HepG2 (cell line): Measurements from ENCODE around the gene IRX4. TPM values are rescaled to one million over a fixed set of nuclear protein-coding genes. Genes with fewer than 3 reads are reported as not detected.

Experiments
- CHD4 ChIP-seq: fragments of 200-600 bp; sonication (generic); IDR thresholded peaks from 2 replicates; pipeline ENCODE4 v1.7.0; 2017; ENCODE audit warnings: mild to moderate bottlenecking, low read length, borderline replicate concordance
- DR1 ChIP-seq: sonication (generic); formaldehyde crosslinking; IDR thresholded peaks from 2 replicates; pipeline ENCODE4 v1.8.0; 2021; ENCODE audit warnings: mild to moderate bottlenecking, missing genetic modification reagents, inconsistent platforms
- FLYWCH1 ChIP-seq: sonication (generic); formaldehyde crosslinking; IDR thresholded peaks from 2 replicates; pipeline ENCODE4 v1.8.1; 2023; ENCODE audit warnings: mild to moderate bottlenecking, missing genetic modification reagents
- HNF4G ChIP-seq, 2 experiments: sonication (generic) in 1 of 2; formaldehyde crosslinking in 1 of 2; IDR thresholded peaks; 2 replicates each; pipeline versions ENCODE4 v1.4.0 to v1.6.1; 2011 to 2020; ENCODE audit warnings: borderline replicate concordance in 2 of 2, low read depth in 2 of 2, mild to moderate bottlenecking in 2 of 2, low read length in 1 of 2, missing genetic modification reagents in 1 of 2, moderate library complexity in 1 of 2
- JUND ChIP-seq: sonication (generic); formaldehyde crosslinking; IDR thresholded peaks from 2 replicates; pipeline ENCODE4 v1.8.0; 2022; ENCODE audit warnings: mild to moderate bottlenecking, missing genetic modification reagents
- KLF13 ChIP-seq: sonication (generic); formaldehyde crosslinking; IDR thresholded peaks from 2 replicates; pipeline ENCODE4 v1.4.0; 2020; ENCODE audit warnings: mild to moderate bottlenecking, missing genetic modification reagents
- NCOA1 ChIP-seq: sonication (generic); formaldehyde crosslinking; IDR thresholded peaks from 2 replicates; pipeline ENCODE4 v1.9.0; 2021; ENCODE audit warnings: missing genetic modification reagents
- NCOA5 ChIP-seq: sonication (generic); formaldehyde crosslinking; IDR thresholded peaks from 2 replicates; pipeline ENCODE4 v1.4.0; 2020; ENCODE audit warnings: missing genetic modification reagents
- NR2C2 ChIP-seq: sonication (generic); formaldehyde crosslinking; IDR thresholded peaks from 2 replicates; pipeline ENCODE4 v1.4.0; 2020; ENCODE audit warnings: missing genetic modification reagents, mild to moderate bottlenecking, moderate library complexity, borderline replicate concordance
- REL ChIP-seq: sonication (generic); formaldehyde crosslinking; conservative IDR thresholded peaks from 2 replicates; pipeline ENCODE4 v1.8.0; 2022; ENCODE audit warnings: mild to moderate bottlenecking, missing genetic modification reagents, moderate library complexity
- SCMH1 ChIP-seq: sonication (generic); formaldehyde crosslinking; IDR thresholded peaks from 2 replicates; pipeline ENCODE4 v1.9.0; 2021; ENCODE audit warnings: missing genetic modification reagents, mild to moderate bottlenecking, borderline replicate concordance
- U2AF2 ChIP-seq: fragments of 200-400 bp; formaldehyde crosslinking; IDR thresholded peaks from 2 replicates; pipeline ENCODE4 v1.6.1; 2017; ENCODE audit warnings: low read depth, mild to moderate bottlenecking, low read length
- ZBTB26 ChIP-seq: IDR thresholded peaks from 2 replicates; pipeline ENCODE4 v1.6.1; 2016; ENCODE audit warnings: missing compliant biosample characterization, missing genetic modification reagents, borderline replicate concordance
- ZNF121 ChIP-seq: sonication (generic); formaldehyde crosslinking; IDR thresholded peaks from 2 replicates; pipeline ENCODE4 v1.5.0; 2020; ENCODE audit warnings: mild to moderate bottlenecking, missing genetic modification reagents
- ZNF256 ChIP-seq: sonication (generic); formaldehyde crosslinking; conservative IDR thresholded peaks from 2 replicates; pipeline ENCODE4 v1.4.0; 2020; ENCODE audit warnings: missing genetic modification reagents
- ZNF670 ChIP-seq: sonication (generic); formaldehyde crosslinking; IDR thresholded peaks from 2 replicates; pipeline ENCODE4 v1.8.0; 2022; ENCODE audit warnings: mild to moderate bottlenecking, missing genetic modification reagents, borderline replicate concordance
- polyA plus RNA-seq, 8 experiments: library from polyadenylated mRNA; depleted of rRNA in 3 of 8; stranded (reverse) in 7 of 8; unstranded in 1 of 8; fragments of >200 nt; fragmentation: Illumina TruSeq in 4 of 8; extraction: Trizol in 4 of 8; gene quantifications; 2 replicates each; pipeline versions ENCODE4 v1.2.1 to v1.2.3, GENCODE V29; 2011 to 2016; ENCODE audit warnings: low read depth in 4 of 8, missing spikeins in 1 of 8, mixed read lengths in 1 of 8; ENCODE audit not compliant: insufficient read depth in 1 of 8
- total RNA-seq, 5 experiments: library from RNA; depleted of rRNA; stranded (reverse); fragments of >200 nt; fragmentation: Illumina TruSeq; extraction: Trizol; gene quantifications; 2 replicates each; pipeline ENCODE4 v1.2.3, GENCODE V29; 2016; ENCODE audit warnings: low read depth in 1 of 5

The IRX4 gene
- total and polyA plus RNA-seq, 2 of the 13 experiments (the other 11 are each of a cell fraction or from before 2014, with no cell fraction given) = not detected

- TF ChIP-seq ZBTB26 (CRISPR knock-in tag) (no peak), REL (CRISPR knock-in tag) (no peak), NCOA5 (no peak), KLF13 (CRISPR knock-in tag) (no peak), CHD4 (no peak), JUND (CRISPR knock-in tag) (no peak), FLYWCH1 (CRISPR knock-in tag) (no peak), NR2C2 (CRISPR knock-in tag) (peak; percentile 91), ZNF121 (peak; percentile 71), SCMH1 (CRISPR knock-in tag) (no peak), U2AF2 (no peak), NCOA1 (CRISPR knock-in tag) (no peak), DR1 (CRISPR knock-in tag) (no peak), ZNF256 (CRISPR knock-in tag) (no peak), ZNF670 (peak; percentile 37; the same call in 1 of the 2 replicates), HNF4G (IDR thresholded peaks at IDR 0.05; ENCODE audit: borderline replicate concordance, low read depth, low read length) (0 out of 2 replicates have a peak, but pooled peaks have one; percentile 12), HNF4G (CRISPR knock-in tag; IDR thresholded peaks at IDR 0.05; ENCODE audit: borderline replicate concordance, low read depth) (no peak; the same call in 1 of the 2 replicates)
- TF ChIP-seq, all 625 proteins: peak for 32
These were observed 45.5 kb downstream of the IRX4 start (continued) for GRCh38 chr5:1836891-1837880.
